T47D (cell line): ENCODE measurements around the gene STARD5.
A peak's percentile ranks its signal among the peaks of the same experiment; 100 is the strongest.

Source experiments
- DNase-seq, 2 experiments: peaks; one replicate each; pipeline versions ENCODE4 v3.0.0 to v3.0.0-alpha.2; 2011 to 2012; ENCODE audit warnings: low read depth in 1 of 2, low spot score in 1 of 2
- JUND ChIP-seq: IDR thresholded peaks from 2 replicates; pipeline ENCODE4 v1.6.1; 2012; ENCODE audit warnings: low read depth
- in situ Hi-C: cut with HindIII; loops from 2 replicates; pipeline ENCODE4 v1.10.0; 2016; ENCODE audit warnings: low sequenced_read_pairs, low pct_unique_long_range_greater_than_20kb

Gene STARD5

GRCh38 chr15:81347910-81348309, 24.0 kb upstream of the STARD5 start:
- in situ Hi-C loops, result no loop called here
- TF ChIP-seq JUND, result no peak
- no peak for DNase-seq

DNA sequence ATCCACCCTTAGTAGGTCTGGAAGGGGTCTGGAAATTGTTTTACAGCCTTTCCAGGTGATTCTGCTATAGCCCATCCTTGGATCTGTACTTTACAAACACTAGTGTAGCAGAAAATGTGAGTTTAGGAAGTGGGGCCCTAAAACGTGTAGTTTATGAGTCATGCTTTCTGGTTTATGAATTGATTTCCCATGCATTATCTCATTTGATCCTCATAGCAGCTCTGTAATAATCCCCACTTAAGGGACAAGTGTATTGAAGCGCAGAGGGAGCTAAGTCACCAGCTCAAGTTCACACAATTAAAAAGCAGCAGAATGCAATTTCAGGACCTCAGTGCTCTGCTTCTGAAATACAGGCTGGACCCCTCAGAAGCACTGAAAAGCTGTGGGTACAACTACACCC, 22.7 kb upstream of the STARD5 start:
- no peak for TF ChIP-seq JUND
- in situ Hi-C loops, result no loop called here
- no peak for DNase-seq

GRCh38 chr15:81343371-81343770, 19.4 kb upstream of the STARD5 start:
- in situ Hi-C loops, result no loop called here
- DNase-seq, result no peak
- no peak for TF ChIP-seq JUND

GRCh38 chr15:81341351-81341750, 17.4 kb upstream of the STARD5 start:
- in situ Hi-C loops, result no loop called here
- DNase-seq, result no peak
- no peak for TF ChIP-seq JUND

DNA sequence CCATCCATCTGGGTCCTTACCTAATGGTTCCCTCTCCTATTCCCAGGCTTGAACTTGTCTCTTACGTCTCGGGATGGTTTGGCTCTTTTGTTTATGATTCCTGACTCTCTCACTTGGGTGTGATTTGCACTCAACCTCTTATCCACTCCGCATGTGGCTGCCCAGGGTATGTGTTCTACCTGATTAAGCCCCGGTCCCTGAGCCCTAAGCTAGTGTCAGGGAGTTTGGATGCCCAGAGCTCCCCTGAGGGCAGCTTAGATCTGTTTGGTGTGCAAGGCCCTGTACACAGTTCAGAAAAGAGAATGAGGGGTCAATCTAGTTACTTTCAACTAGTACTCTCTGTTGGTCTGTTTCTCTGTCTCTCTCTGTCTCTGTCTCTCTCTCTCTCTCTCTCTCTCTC, 15.9 kb upstream of the STARD5 start:
- in situ Hi-C loops, result no loop called here
- no peak for DNase-seq
- TF ChIP-seq JUND, result no peak

- in situ Hi-C loops, result no loop called here
- peak in 1 of 2 experiments; percentile 36 for DNase-seq
- no peak for TF ChIP-seq JUND
Observed at GRCh38 chr15:81339321-81339720, 15.4 kb upstream of the STARD5 start.

DNA sequence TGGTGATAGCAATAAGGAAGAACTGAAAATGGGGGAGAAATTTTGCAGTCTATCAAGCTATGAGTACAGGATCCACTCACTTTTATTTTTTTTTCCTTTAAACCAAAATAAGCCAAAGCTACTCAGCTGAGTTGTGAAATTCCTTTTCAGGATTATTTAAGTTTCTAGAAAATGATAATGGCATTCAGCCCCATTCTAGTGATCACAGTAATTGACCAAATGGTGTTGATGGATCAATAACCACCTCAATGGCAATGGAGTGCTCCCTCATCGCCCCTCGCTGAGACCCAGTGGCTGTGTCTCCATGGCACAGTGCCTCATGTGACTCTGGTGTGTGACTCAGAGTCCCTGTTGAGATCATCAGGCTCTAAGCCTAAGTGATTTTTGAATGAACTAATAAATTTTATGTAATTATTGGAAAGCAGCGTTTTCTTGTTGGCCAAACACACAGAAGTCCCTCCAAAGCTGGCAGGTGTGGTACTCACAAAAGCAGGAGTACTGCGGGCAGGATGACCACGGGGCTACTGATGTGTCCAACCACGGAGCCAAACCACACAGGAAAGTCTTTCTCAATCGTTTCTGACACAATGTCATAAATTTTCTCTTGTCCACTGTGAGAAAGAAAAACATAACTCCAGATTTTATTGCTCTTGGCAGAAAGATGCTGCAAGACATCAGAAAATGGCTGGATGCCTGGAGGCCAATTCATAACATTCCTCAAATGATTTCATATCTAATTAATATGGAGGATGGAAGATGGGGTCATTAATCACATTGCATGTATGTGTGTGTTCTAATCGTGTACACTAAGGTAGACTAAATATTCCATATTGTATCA, 14.4 kb upstream of the STARD5 start:
- DNase-seq, result peak in 1 of 2 experiments; percentile 70
- in situ Hi-C loops, result no loop called here
- no peak for TF ChIP-seq JUND

- in situ Hi-C loops, result no loop called here
- TF ChIP-seq JUND, result no peak
- DNase-seq, result peak in 1 of 2 experiments; percentile 18
Observed at GRCh38 chr15:81337713-81338157, 13.8 kb upstream of the STARD5 start.

DNA sequence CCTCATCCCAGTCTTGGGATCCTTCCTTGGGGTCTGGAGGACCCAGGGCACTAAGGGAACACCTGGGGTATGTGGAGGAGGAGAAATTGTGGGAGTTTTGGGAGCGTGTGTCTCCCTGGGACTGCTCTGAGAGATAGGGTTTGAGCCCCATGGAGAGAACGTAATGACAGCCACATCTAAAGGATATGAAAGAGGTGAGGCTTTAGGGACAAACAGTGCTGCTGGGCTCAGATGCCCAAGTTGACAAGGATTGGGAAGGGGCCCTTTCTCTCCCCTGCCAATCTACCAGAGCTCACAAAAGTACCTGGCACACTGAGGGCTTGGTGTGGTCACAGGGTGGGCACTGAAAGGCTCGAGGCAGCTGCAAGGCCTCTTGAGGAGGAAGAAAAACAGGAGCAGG, 13.3 kb upstream of the STARD5 start:
- no peak for DNase-seq
- TF ChIP-seq JUND, result no peak
- in situ Hi-C loops, result no loop called here

DNA sequence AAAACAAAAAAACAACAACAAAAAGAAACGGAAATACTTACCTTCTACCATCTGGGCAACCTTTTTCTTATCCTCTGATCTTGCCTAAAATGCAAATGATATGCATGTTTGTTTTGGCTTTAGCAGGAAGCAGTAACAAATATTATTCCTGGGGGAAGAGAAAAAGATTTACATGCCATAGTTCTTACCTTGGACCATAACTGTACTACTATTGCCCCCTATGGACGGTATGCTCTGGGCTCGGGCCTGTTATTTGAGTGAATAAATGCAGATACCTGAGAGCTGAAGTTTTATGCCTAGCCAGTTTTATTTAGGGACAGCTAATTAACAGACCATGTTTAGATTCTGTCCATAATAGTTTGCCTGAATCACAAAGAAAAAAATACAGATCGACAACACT, 12.6 kb upstream of the STARD5 start:
- in situ Hi-C loops, result no loop called here
- no peak for TF ChIP-seq JUND
- peak in 1 of 2 experiments; percentile 70 for DNase-seq

- DNase-seq, result no peak
- in situ Hi-C loops, result no loop called here
- no peak for TF ChIP-seq JUND
Observed at GRCh38 chr15:81335631-81336030, 11.7 kb upstream of the STARD5 start.

DNA sequence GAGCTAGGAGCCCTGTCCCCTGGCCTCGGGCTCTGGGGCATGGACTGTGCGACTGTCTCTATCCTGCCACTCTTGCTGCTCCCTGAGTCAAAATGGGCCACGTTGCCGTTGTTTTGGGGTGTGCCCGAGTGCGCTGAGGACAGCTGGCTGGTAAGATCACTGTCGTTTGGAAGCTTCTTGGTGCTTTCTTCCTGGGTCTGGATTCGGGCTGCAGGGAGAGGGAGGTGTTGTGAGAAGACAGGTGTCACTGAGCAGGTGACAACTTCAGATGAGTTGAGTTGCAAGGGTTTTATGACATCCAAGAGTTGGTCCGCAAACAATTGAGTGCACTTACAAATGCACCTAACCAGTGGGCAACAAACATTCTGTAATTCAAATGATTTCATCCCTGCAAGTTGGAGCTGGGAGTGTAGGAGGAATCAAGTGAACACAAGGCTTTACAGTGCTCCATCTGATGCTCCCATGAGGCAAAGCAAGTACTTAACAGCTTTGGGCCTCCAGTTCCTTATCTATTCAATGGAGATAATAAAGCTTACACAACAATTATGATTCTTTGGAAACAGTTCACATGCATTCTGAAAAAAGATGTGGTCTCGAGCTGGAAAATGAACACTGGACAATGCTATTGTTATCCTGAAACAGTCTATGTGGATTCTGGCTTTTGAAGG, 11.0 kb upstream of the STARD5 start:
- in situ Hi-C loops, result no loop called here
- no peak for DNase-seq
- TF ChIP-seq JUND, result no peak

- no peak for TF ChIP-seq JUND
- no peak for DNase-seq
- in situ Hi-C loops, result no loop called here
Observed at GRCh38 chr15:81333363-81333762, 9.4 kb upstream of the STARD5 start.

DNA sequence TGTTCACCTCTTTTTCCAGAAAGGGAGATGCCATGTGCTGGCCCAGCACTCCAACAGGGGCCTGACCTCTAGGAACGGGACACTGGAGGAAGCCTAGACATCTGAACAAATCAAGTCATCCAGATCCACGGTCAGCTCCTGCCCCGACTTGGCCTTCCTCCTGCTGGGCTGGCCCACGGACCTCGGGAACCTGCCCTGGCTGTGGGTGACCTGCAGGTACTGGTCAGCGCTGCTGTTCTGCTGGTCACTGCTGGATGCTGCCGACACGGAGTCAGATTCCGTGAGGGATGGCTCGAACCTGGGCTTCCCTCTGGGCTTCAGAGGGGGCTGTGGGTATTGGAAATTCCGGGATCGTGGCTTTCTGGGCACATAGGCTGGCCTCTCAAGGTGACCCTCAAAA, 8.4 kb upstream of the STARD5 start:
- TF ChIP-seq JUND, result no peak
- in situ Hi-C loops, result no loop called here
- DNase-seq, result no peak
